ENCODE measurements around the gene SKI. TPM values are rescaled to one million over a fixed set of nuclear protein-coding genes. Genes with fewer than 3 reads are reported as not detected.

SKI gene
- total RNA-seq, 2 donors from 2014 or later, result 31.0 to 36.1 TPM

DNA sequence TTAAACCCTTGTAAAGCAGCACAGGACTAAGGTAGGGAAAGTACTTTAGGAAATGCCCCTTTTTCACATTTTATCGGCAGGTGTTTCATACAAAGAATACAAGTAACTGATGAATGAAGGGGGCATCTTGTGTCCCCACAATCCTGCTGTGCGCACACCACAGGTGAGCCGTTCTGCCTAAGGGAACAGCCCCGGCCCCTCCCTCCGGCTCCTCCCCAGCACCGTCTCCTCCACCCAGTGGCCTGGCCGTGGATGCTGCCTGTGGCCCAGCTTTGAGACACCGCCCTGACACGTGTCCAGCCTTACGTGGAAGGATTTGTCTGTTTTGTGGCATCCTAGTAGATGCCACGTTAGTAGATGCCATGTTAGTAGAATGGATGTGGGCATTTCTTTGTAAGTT, 46.4 kb upstream of the SKI start:
- no peak overlapping the region for H3K27ac ChIP-seq
- no peaks in the 10 kb centered on the region for H3K4me1 ChIP-seq
- no peak for TF ChIP-seq CTCF (IDR thresholded peaks at IDR 0.05)
- no peaks in the 10 kb centered on the region for H3K27me3 ChIP-seq
- H3K9me3 ChIP-seq, result no peaks in the 10 kb centered on the region
- intact Hi-C loops (cut with DNase I), result no loop called here
- no peak overlapping the region for H3K9ac ChIP-seq (ENCODE audit: low read depth in 2 of 2, low read length in 2 of 2)
- no peak for DNase-seq
- no peak overlapping the region for H3K4me3 ChIP-seq
- H3K36me3 ChIP-seq, result no peaks in the 10 kb centered on the region

GRCh38 chr1:2182376-2182775, 45.7 kb upstream of the SKI start:
- Histone ChIP-seq H3K4me3 (no peak overlapping the region), H3K36me3 (no peaks in the 10 kb centered on the region), H3K27ac (no peak overlapping the region), H3K4me1 (no peaks in the 10 kb centered on the region), H3K9me3 (no peaks in the 10 kb centered on the region), H3K9ac (ENCODE audit: low read depth in 2 of 2, low read length in 2 of 2) (no peak overlapping the region), H3K27me3 (no peaks in the 10 kb centered on the region)
- TF ChIP-seq CTCF (IDR thresholded peaks at IDR 0.05), result no peak
- intact Hi-C loops (cut with DNase I), result no loop called here
- DNase-seq, result no peak

DNA sequence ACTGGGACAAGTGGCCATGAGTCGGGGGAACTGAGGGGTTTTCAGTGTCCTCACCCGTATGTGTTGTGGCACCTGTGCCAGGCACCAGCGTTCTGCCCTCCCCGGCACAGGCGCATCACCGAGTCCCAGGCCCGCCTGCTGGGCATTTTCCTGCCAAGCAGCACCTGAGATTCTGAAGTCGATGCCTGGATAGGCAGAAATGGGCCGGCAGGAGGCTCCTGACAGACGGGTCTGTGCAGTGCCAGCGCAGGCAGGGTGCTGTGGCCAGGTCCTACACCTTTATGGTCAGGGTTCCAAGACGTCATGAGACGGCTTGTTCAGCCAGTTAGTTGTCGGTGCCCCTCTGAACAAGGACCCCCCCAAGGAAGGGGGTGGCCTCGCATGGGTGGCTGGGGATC, 44.2 kb upstream of the SKI start:
- H3K4me1 ChIP-seq, result no peaks in the 10 kb centered on the region
- no peaks in the 10 kb centered on the region for H3K36me3 ChIP-seq
- DNase-seq, result no peak
- intact Hi-C loops (cut with DNase I), result no loop called here
- H3K9me3 ChIP-seq, result no peaks in the 10 kb centered on the region
- no peaks in the 10 kb centered on the region for H3K27me3 ChIP-seq
- no peak overlapping the region for H3K4me3 ChIP-seq
- no peak overlapping the region for H3K9ac ChIP-seq (ENCODE audit: low read depth in 2 of 2, low read length in 2 of 2)
- H3K27ac ChIP-seq, result no peak overlapping the region
- no peak for TF ChIP-seq CTCF (IDR thresholded peaks at IDR 0.05)

- Histone ChIP-seq H3K9ac (ENCODE audit: low read depth in 2 of 2, low read length in 2 of 2) (no peak overlapping the region), H3K27me3 (no peaks in the 10 kb centered on the region), H3K9me3 (no peaks in the 10 kb centered on the region), H3K4me3 (no peak overlapping the region), H3K27ac (no peak overlapping the region), H3K4me1 (no peaks in the 10 kb centered on the region), H3K36me3 (no peaks in the 10 kb centered on the region)
- intact Hi-C loops (cut with DNase I), result no loop called here
- no peak for TF ChIP-seq CTCF (IDR thresholded peaks at IDR 0.05)
- DNase-seq, result no peak
These were observed 43.6 kb upstream of the SKI start for GRCh38 chr1:2184531-2184930.

DNA sequence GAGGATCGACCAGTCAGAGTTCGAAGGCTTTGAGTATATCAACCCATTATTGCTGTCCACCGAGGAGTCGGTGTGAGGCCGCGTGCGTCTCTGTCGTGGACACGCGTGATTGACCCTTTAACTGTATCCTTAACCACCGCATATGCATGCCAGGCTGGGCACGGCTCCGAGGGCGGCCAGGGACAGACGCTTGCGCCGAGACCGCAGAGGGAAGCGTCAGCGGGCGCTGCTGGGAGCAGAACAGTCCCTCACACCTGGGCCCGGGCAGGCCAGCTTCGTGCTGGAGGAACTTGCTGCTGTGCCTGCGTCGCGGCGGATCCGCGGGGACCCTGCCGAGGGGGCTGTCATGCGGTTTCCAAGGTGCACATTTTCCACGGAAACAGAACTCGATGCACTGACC, 43.2 kb upstream of the SKI start:
- no peak for TF ChIP-seq CTCF (IDR thresholded peaks at IDR 0.05)
- no peak overlapping the region for H3K9ac ChIP-seq (ENCODE audit: low read depth in 2 of 2, low read length in 2 of 2)
- H3K36me3 ChIP-seq, result no peaks in the 10 kb centered on the region
- no peaks in the 10 kb centered on the region for H3K27me3 ChIP-seq
- no peaks in the 10 kb centered on the region for H3K9me3 ChIP-seq
- intact Hi-C loops (cut with DNase I), result no loop called here
- H3K4me3 ChIP-seq, result no peak overlapping the region
- H3K4me1 ChIP-seq, result peaks cover under 1% of the 10 kb centered on the region
- no peak for DNase-seq
- no peak overlapping the region for H3K27ac ChIP-seq
